DOHH2 (cell line): ENCODE results near the gene TCF12.

Experiments used
- H3F3A ChIP-seq: fragments of 200-600 bp; sonication (generic), shearing (Covaris generic); 2 replicates; pipeline ENCODE4 v1.6.0; 2016; ENCODE audit warnings: antibody characterized with exemption, mild to moderate bottlenecking; ENCODE audit not compliant: control insufficient read depth, insufficient read depth
- H3K27ac ChIP-seq: fragments of 200-600 bp; sonication (generic); 2 replicates; pipeline ENCODE4 v1.5.1; 2014; ENCODE audit warnings: low read depth, mild to moderate bottlenecking, low read length, moderate library complexity
- H3K27me3 ChIP-seq: fragments of 200-600 bp; sonication (generic); 2 replicates; pipeline ENCODE4 v1.6.1; 2014; ENCODE audit warnings: mild to moderate bottlenecking, low read length, mixed read lengths; ENCODE audit not compliant: control insufficient read depth
- H3K36me3 ChIP-seq: fragments of 200-600 bp; sonication (generic); 2 replicates; pipeline ENCODE4 v1.6.1; 2014; ENCODE audit warnings: mild to moderate bottlenecking, low read length, moderate library complexity, mixed read lengths; ENCODE audit not compliant: control insufficient read depth
- H3K4me1 ChIP-seq: fragments of 200-600 bp; sonication (generic); 2 replicates; pipeline ENCODE4 v1.6.1; 2014; ENCODE audit warnings: mild to moderate bottlenecking, low read length, mixed read lengths; ENCODE audit not compliant: control insufficient read depth
- H3K4me2 ChIP-seq: fragments of 200-600 bp; sonication (generic); 2 replicates; pipeline ENCODE4 v1.6.0; 2014; ENCODE audit warnings: mild to moderate bottlenecking, low read length, moderate library complexity
- H3K4me3 ChIP-seq: fragments of 200-600 bp; sonication (generic); 2 replicates; pipeline ENCODE4 v1.5.1; 2014; ENCODE audit warnings: mild to moderate bottlenecking, low read length, mixed read lengths
- H3K79me2 ChIP-seq: fragments of 200-600 bp; sonication (generic); 2 replicates; pipeline ENCODE4 v1.6.1; 2014; ENCODE audit warnings: mild to moderate bottlenecking, low read length, mixed read lengths; ENCODE audit not compliant: control insufficient read depth
- H3K9me2 ChIP-seq: fragments of 200-600 bp; sonication (generic); replicated peaks from 2 replicates; pipeline ENCODE4 v1.6.1; 2014; ENCODE audit warnings: mild to moderate bottlenecking, low read length, mixed read lengths; ENCODE audit not compliant: control insufficient read depth
- H3K9me3 ChIP-seq: fragments of 200-600 bp; sonication (generic); 2 replicates; pipeline ENCODE4 v1.6.1; 2014; ENCODE audit warnings: antibody characterized with exemption, low read length, mixed read lengths; ENCODE audit not compliant: control insufficient read depth, insufficient read depth
- H4K20me1 ChIP-seq: fragments of 200-600 bp; sonication (generic); 2 replicates; pipeline ENCODE4 v1.6.0; 2014; ENCODE audit warnings: low read depth, mild to moderate bottlenecking, antibody characterized with exemption, low read length, moderate library complexity; ENCODE audit not compliant: control insufficient read depth, insufficient read depth
- EZH2phosphoT487 ChIP-seq: fragments of 200-600 bp; sonication (generic); IDR thresholded peaks from 2 replicates; pipeline ENCODE4 v1.6.1; 2017; ENCODE audit warnings: borderline replicate concordance, mild to moderate bottlenecking, antibody characterized with exemption, low read length, moderate library complexity, mixed read lengths
- TF ChIP-seq, protein P1 (sequence below): fragments of 200-600 bp; sonication (generic); IDR thresholded peaks from one replicate; pipeline ENCODE4 v1.5.1; 2014; ENCODE audit warnings: antibody characterized with exemption, mild to moderate bottlenecking, low read depth, low read length; ENCODE audit not compliant: poor library complexity, severe bottlenecking

Gene TCF12

DNA sequence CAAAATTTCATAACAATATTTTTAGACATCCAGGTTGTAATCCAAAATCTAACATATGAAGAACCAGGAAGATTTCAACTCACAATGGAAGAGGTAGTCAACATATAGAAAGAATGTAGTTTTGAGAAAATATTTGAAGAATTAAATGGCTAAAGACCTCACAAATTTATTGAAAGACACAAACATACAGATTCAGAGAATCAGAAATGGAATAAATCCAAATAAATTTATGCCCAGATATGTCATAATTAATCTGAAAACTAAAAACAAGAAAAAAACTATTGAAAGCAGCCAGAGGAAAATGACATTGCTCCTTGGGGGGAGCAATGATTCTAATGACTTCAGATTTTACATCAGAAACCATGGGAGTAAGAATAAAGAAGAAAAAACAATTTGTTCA, 75.8 kb downstream of the TCF12 start:
- peaks cover 76% of the 10 kb centered on the region for H3K79me2 ChIP-seq
- H4K20me1 ChIP-seq: no peaks in the 10 kb centered on the region
- H3K4me1 ChIP-seq: peaks cover 3% of the 10 kb centered on the region; the same call in 1 of the 2 replicates
- no peak for TF ChIP-seq EZH2phosphoT487
- TF ChIP-seq, protein P1, sequence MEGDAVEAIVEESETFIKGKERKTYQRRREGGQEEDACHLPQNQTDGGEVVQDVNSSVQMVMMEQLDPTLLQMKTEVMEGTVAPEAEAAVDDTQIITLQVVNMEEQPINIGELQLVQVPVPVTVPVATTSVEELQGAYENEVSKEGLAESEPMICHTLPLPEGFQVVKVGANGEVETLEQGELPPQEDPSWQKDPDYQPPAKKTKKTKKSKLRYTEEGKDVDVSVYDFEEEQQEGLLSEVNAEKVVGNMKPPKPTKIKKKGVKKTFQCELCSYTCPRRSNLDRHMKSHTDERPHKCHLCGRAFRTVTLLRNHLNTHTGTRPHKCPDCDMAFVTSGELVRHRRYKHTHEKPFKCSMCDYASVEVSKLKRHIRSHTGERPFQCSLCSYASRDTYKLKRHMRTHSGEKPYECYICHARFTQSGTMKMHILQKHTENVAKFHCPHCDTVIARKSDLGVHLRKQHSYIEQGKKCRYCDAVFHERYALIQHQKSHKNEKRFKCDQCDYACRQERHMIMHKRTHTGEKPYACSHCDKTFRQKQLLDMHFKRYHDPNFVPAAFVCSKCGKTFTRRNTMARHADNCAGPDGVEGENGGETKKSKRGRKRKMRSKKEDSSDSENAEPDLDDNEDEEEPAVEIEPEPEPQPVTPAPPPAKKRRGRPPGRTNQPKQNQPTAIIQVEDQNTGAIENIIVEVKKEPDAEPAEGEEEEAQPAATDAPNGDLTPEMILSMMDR: no peak
- H3K9me2 ChIP-seq: no peaks in the 10 kb centered on the region
- H3K4me3 ChIP-seq: no peak overlapping the region
- H3K4me2 ChIP-seq: no peak overlapping the region
- H3K36me3 ChIP-seq: peaks cover 28% of the 10 kb centered on the region
- no peaks in the 10 kb centered on the region for H3F3A ChIP-seq
- no peaks in the 10 kb centered on the region for H3K9me3 ChIP-seq
- no peak overlapping the region for H3K27ac ChIP-seq
- no peaks in the 10 kb centered on the region for H3K27me3 ChIP-seq

DNA sequence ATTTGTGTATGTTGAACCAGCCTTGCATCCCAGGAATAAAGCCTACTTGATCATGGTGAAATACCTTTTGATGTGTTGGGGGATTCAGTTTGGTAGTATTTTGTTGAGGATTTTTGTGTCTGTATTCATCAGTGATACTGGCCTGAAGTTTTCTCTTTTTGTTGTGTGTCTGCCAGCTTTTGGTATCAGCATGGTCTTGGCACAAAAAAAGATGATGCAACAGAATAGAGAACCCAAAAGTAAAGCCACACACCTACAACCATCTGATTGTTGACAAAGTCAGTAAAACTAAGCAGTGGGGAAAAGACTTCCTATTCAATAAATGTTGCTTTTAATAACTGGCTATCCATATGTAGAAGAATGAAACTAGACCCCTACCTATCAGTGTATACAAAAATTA, 77.6 kb downstream of the TCF12 start:
- TF ChIP-seq EZH2phosphoT487: no peak
- H3K36me3 ChIP-seq: peaks cover 21% of the 10 kb centered on the region
- no peaks in the 10 kb centered on the region for H3K27me3 ChIP-seq
- H3K79me2 ChIP-seq: peaks cover 65% of the 10 kb centered on the region
- H3K4me1 ChIP-seq: no peaks in the 10 kb centered on the region
- no peak overlapping the region for H3K27ac ChIP-seq
- no peak overlapping the region for H3K4me2 ChIP-seq
- H3K4me3 ChIP-seq: no peak overlapping the region
- H4K20me1 ChIP-seq: no peaks in the 10 kb centered on the region
- H3K9me2 ChIP-seq: no peaks in the 10 kb centered on the region
- no peaks in the 10 kb centered on the region for H3F3A ChIP-seq
- H3K9me3 ChIP-seq: no peaks in the 10 kb centered on the region

DNA sequence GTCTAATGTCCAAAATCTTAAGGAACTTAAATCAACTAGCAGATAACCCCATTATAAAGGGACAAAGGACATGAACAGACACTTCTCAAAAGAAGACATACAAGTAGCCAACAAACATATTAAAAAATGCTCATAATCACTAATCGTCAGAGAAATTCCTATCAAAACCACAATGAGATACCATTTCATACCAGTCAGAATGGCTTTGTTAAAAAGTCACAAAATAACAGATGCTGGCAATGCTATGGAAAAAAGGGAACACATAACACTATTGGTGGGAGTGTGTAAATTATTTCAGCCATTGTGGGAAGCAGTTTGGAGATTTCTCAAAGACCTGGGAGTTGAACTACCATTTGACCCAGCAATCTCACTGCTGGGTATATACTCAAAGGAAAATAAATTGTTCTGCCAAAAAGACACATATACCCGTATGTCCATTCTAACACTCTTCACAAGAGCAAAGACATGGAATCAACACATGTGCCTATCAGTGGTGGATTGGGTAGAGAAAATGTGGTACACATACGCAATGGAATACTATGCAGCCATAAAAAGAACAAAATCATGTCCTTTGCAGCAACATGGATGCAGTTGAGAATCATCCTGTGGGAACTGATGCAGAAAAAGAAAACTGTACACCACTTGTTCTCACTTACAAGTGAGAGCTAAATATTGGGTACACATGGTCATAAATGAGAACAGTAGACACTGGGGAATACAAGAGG, 78.5 kb downstream of the TCF12 start:
- Histone ChIP-seq H3K4me3 (no peak overlapping the region), H3K27me3 (no peaks in the 10 kb centered on the region), H3F3A (no peaks in the 10 kb centered on the region), H3K4me1 (no peaks in the 10 kb centered on the region), H3K36me3 (peaks cover 19% of the 10 kb centered on the region), H3K79me2 (peaks cover 63% of the 10 kb centered on the region), H3K4me2 (no peak overlapping the region), H3K27ac (no peak overlapping the region), H3K9me2 (no peaks in the 10 kb centered on the region), H3K9me3 (no peaks in the 10 kb centered on the region), H4K20me1 (no peaks in the 10 kb centered on the region)
- no peak for TF ChIP-seq EZH2phosphoT487
- TF ChIP-seq, protein P1: no peak

DNA sequence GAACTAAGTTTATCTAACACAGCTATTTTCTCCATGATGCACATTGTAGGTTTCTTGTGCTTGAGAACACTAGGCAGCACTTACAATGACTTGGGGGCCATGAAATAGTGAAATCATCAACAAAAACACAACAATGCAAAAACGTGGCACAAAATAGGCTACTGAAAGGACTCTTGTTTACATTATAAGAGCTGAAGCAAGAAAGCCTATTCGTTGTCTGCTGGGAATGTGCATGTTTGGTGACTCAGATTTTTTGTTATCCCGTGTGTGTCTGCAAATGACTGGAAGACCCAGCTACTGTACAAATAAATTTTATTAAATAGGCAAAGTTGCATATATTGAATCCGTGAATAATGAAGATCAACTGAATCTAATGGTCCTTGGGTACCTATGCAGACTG, 85.0 kb downstream of the TCF12 start:
- no peaks in the 10 kb centered on the region for H3K4me1 ChIP-seq
- no peaks in the 10 kb centered on the region; the same call in 1 of the 2 replicates for H4K20me1 ChIP-seq
- no peak overlapping the region for H3K4me3 ChIP-seq
- no peaks in the 10 kb centered on the region for H3K9me3 ChIP-seq
- no peak overlapping the region for H3K27ac ChIP-seq
- no peaks in the 10 kb centered on the region for H3K27me3 ChIP-seq
- H3K9me2 ChIP-seq: no peaks in the 10 kb centered on the region
- H3K36me3 ChIP-seq: no peaks in the 10 kb centered on the region
- H3K4me2 ChIP-seq: no peak overlapping the region
- H3F3A ChIP-seq: no peaks in the 10 kb centered on the region
- TF ChIP-seq EZH2phosphoT487: no peak
- TF ChIP-seq, protein P1: no peak
- H3K79me2 ChIP-seq: peaks cover 34% of the 10 kb centered on the region
